ENCODE measurements around the gene CBX4.

- no peak for TF ChIP-seq CTCF (IDR thresholded peaks at IDR 0.05)
- TF ChIP-seq EZH2phosphoT487 (IDR thresholded peaks at IDR 0.05) = no peak
Measured at GRCh38 chr17:79852748-79853147, 13.5 kb upstream of the CBX4 start.
